HepG2 (cell line): ENCODE results near the gene TSPAN17. TPM values are rescaled to one million over a fixed set of nuclear protein-coding genes. Genes with fewer than 3 reads are reported as not detected.

Experiments used
- AKAP8 ChIP-seq: sonication (generic); formaldehyde crosslinking; IDR thresholded peaks from 2 replicates; pipeline ENCODE4 v1.5.1; 2020; ENCODE audit warnings: mild to moderate bottlenecking, missing genetic modification reagents
- ETV5 ChIP-seq: IDR thresholded peaks from 2 replicates; pipeline ENCODE4 v1.6.1; 2018; ENCODE audit warnings: missing biosample characterization, missing genetic modification reagents, inconsistent platforms, borderline replicate concordance
- IRX3 ChIP-seq: sonication (generic); formaldehyde crosslinking; IDR thresholded peaks from 2 replicates; pipeline ENCODE4 v1.8.1; 2023; ENCODE audit warnings: mild to moderate bottlenecking, low read depth, missing genetic modification reagents, borderline replicate concordance
- KLF9 ChIP-seq: IDR thresholded peaks from 2 replicates; pipeline ENCODE4 v1.6.1; 2016; ENCODE audit warnings: low read depth
- MATR3 ChIP-seq: sonication (generic); formaldehyde crosslinking; IDR thresholded peaks from 2 replicates; pipeline ENCODE4 v1.4.0; 2020; ENCODE audit warnings: missing genetic modification reagents
- NFKB2 ChIP-seq: sonication (generic); formaldehyde crosslinking; IDR thresholded peaks from 2 replicates; pipeline ENCODE4 v1.4.0; 2020; ENCODE audit warnings: missing genetic modification reagents, borderline replicate concordance
- POGZ ChIP-seq: sonication (generic); formaldehyde crosslinking; IDR thresholded peaks from 2 replicates; pipeline ENCODE4 v1.4.0; 2020; ENCODE audit warnings: mild to moderate bottlenecking, missing genetic modification reagents
- RAD51 ChIP-seq: fragments of 450-650 bp; IDR thresholded peaks from 2 replicates; pipeline ENCODE4 v1.6.1; 2016; ENCODE audit warnings: borderline replicate concordance
- RELA ChIP-seq: sonication (generic); formaldehyde crosslinking; IDR thresholded peaks from 2 replicates; pipeline ENCODE4 v1.4.0; 2020; ENCODE audit warnings: missing genetic modification reagents
- SALL1 ChIP-seq: sonication (generic); formaldehyde crosslinking; IDR thresholded peaks from 2 replicates; pipeline ENCODE4 v1.8.0; 2022; ENCODE audit warnings: mild to moderate bottlenecking, missing genetic modification reagents
- SMARCE1 ChIP-seq: fragments of 450-650 bp; IDR thresholded peaks from 2 replicates; pipeline ENCODE4 v1.6.1; 2017; ENCODE audit warnings: borderline replicate concordance
- SRSF9 ChIP-seq: fragments of 200-400 bp; formaldehyde crosslinking; IDR thresholded peaks from 2 replicates; pipeline ENCODE4 v1.6.1; 2018; ENCODE audit warnings: borderline replicate concordance, mild to moderate bottlenecking, low read depth, low read length; ENCODE audit not compliant: insufficient read depth, poor library complexity, severe bottlenecking
- TBX2 ChIP-seq: sonication (generic); formaldehyde crosslinking; IDR thresholded peaks from 2 replicates; pipeline ENCODE4 v1.5.0; 2020; ENCODE audit warnings: missing genetic modification reagents, mild to moderate bottlenecking, borderline replicate concordance
- TRIM24 ChIP-seq: sonication (generic); formaldehyde crosslinking; IDR thresholded peaks from 2 replicates; pipeline ENCODE4 v1.8.0; 2022; ENCODE audit warnings: mild to moderate bottlenecking, missing genetic modification reagents
- ZBTB38 ChIP-seq: sonication (generic); formaldehyde crosslinking; IDR thresholded peaks from 2 replicates; pipeline ENCODE4 v1.5.1; 2020; ENCODE audit warnings: mild to moderate bottlenecking, missing genetic modification reagents
- ZFP36L2 ChIP-seq: sonication (generic); formaldehyde crosslinking; IDR thresholded peaks from 2 replicates; pipeline ENCODE4 v1.4.0; 2020; ENCODE audit warnings: missing genetic modification reagents
- ZNF207 ChIP-seq: fragments of 450-650 bp; IDR thresholded peaks from 2 replicates; pipeline ENCODE4 v1.6.1; 2016; ENCODE audit warnings: antibody characterized with exemption, borderline replicate concordance
- ZNF251 ChIP-seq: sonication (generic); formaldehyde crosslinking; IDR thresholded peaks from 2 replicates; pipeline ENCODE4 v1.9.0; 2021; ENCODE audit warnings: mild to moderate bottlenecking, missing genetic modification reagents
- ZNF3 ChIP-seq: IDR thresholded peaks from 2 replicates; pipeline ENCODE4 v1.7.0; 2017; ENCODE audit warnings: inconsistent platforms
- ZNF776 ChIP-seq: sonication (generic); formaldehyde crosslinking; IDR thresholded peaks from 2 replicates; pipeline ENCODE4 v1.4.0; 2020; ENCODE audit warnings: mild to moderate bottlenecking, missing genetic modification reagents
- ZNF878 ChIP-seq: sonication (generic); formaldehyde crosslinking; IDR thresholded peaks from 2 replicates; pipeline ENCODE4 v1.8.1; 2023; ENCODE audit warnings: mild to moderate bottlenecking, missing genetic modification reagents, moderate library complexity
- ZNF883 ChIP-seq: sonication (generic); formaldehyde crosslinking; IDR thresholded peaks from 2 replicates; pipeline ENCODE4 v1.5.1; 2020; ENCODE audit warnings: mild to moderate bottlenecking, missing genetic modification reagents; ENCODE audit errors: not compliant biosample characterization
- ZSCAN21 ChIP-seq: sonication (generic); formaldehyde crosslinking; IDR thresholded peaks from 2 replicates; pipeline ENCODE4 v1.8.0; 2022; ENCODE audit warnings: mild to moderate bottlenecking, missing genetic modification reagents, moderate library complexity, borderline replicate concordance
- polyA plus RNA-seq, 8 experiments: library from polyadenylated mRNA; depleted of rRNA in 3 of 8; stranded (reverse) in 7 of 8; unstranded in 1 of 8; fragments of >200 nt; fragmentation: Illumina TruSeq in 4 of 8; extraction: Trizol in 4 of 8; gene quantifications; 2 replicates each; pipeline versions ENCODE4 v1.2.1 to v1.2.3, GENCODE V29; 2011 to 2016; ENCODE audit warnings: low read depth in 4 of 8, missing spikeins in 1 of 8, mixed read lengths in 1 of 8; ENCODE audit not compliant: insufficient read depth in 1 of 8
- total RNA-seq, 5 experiments: library from RNA; depleted of rRNA; stranded (reverse); fragments of >200 nt; fragmentation: Illumina TruSeq; extraction: Trizol; gene quantifications; 2 replicates each; pipeline ENCODE4 v1.2.3, GENCODE V29; 2016; ENCODE audit warnings: low read depth in 1 of 5
- TF ChIP-seq, protein P1 (sequence below): sonication (generic); formaldehyde crosslinking; IDR thresholded peaks from 2 replicates; pipeline ENCODE4 v1.8.1; 2023; ENCODE audit warnings: mild to moderate bottlenecking, missing genetic modification reagents
- TF ChIP-seq, protein P2 (sequence below): IDR thresholded peaks from 2 replicates; pipeline ENCODE4 v1.6.1; 2016; ENCODE audit warnings: low read depth, borderline replicate concordance
- TF ChIP-seq, protein P3 (sequence below): sonication (generic); formaldehyde crosslinking; IDR thresholded peaks from 2 replicates; pipeline ENCODE4 v1.5.0; 2020; ENCODE audit warnings: mild to moderate bottlenecking, missing genetic modification reagents
- TF ChIP-seq, protein P4 (sequence below): IDR thresholded peaks from 2 replicates; pipeline ENCODE4 v1.6.1; 2012; ENCODE audit warnings: low read depth, low read length, improper control_type of control experiment
- TF ChIP-seq, protein P5 (sequence below): IDR thresholded peaks from 2 replicates; pipeline ENCODE4 v1.6.1; 2012; ENCODE audit warnings: inconsistent platforms

The TSPAN17 gene
- total and polyA plus RNA-seq, 2 of the 13 experiments (the other 11 are each of a cell fraction or from before 2014, with no cell fraction given), result 11.5 to 15.0 TPM

DNA sequence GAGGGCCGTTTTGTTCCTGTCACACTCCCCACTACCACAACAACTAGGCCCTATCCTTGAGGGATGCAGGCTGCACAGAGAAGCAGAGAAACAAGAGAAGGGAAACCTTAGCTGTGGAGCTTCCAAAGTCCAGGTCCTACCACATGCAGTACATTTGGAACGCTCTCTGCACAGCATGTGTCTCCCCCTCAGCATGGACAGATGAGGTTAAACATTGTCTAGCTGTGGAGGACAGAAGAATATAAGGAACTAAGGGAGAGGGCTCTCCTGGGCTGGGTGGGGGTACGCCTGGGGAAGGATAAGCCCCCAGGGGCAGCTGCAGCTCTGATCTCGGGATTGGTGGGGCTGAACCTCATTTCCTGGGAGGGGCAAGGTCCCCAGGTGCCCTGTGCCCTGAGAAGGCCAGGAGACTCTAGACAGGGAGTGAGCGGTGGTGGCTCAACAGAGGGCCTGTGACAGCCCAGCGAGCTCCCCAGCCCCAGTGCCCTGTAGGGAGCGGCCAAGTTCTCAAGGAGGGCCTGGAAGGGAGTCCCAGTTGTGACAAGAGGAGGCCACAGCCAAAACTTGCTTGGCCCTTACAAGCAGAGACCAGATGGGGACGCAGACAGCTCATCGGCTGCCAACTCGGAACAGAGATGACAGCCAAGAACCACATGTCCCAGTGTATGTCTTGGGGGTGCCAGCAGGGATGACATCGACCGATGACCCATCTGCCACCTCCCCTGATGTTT, 30.1 kb downstream of the TSPAN17 start (continued):
- no peak for TF ChIP-seq SRSF9
- TF ChIP-seq MATR3 (CRISPR knock-in tag), result no peak
- TF ChIP-seq ZSCAN21 (CRISPR knock-in tag), result no peak
- no peak for TF ChIP-seq SMARCE1
- TF ChIP-seq ZFP36L2 (CRISPR knock-in tag), result no peak
- TF ChIP-seq RELA (CRISPR knock-in tag), result no peak
- TF ChIP-seq, protein P1, sequence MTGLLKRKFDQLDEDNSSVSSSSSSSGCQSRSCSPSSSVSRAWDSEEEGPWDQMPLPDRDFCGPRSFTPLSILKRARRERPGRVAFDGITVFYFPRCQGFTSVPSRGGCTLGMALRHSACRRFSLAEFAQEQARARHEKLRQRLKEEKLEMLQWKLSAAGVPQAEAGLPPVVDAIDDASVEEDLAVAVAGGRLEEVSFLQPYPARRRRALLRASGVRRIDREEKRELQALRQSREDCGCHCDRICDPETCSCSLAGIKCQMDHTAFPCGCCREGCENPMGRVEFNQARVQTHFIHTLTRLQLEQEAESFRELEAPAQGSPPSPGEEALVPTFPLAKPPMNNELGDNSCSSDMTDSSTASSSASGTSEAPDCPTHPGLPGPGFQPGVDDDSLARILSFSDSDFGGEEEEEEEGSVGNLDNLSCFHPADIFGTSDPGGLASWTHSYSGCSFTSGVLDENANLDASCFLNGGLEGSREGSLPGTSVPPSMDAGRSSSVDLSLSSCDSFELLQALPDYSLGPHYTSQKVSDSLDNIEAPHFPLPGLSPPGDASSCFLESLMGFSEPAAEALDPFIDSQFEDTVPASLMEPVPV, result no peak
- no peak for TF ChIP-seq KLF9 (CRISPR knock-in tag)
- TF ChIP-seq, protein P2, sequence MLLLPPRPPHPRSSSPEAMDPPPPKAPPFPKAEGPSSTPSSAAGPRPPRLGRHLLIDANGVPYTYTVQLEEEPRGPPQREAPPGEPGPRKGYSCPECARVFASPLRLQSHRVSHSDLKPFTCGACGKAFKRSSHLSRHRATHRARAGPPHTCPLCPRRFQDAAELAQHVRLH (CRISPR knock-in tag), result no peak
- no peak for TF ChIP-seq ZNF776 (CRISPR knock-in tag)
- no peak for TF ChIP-seq TRIM24 (CRISPR knock-in tag)
- no peak for TF ChIP-seq NFKB2 (CRISPR knock-in tag)
- TF ChIP-seq, protein P3, sequence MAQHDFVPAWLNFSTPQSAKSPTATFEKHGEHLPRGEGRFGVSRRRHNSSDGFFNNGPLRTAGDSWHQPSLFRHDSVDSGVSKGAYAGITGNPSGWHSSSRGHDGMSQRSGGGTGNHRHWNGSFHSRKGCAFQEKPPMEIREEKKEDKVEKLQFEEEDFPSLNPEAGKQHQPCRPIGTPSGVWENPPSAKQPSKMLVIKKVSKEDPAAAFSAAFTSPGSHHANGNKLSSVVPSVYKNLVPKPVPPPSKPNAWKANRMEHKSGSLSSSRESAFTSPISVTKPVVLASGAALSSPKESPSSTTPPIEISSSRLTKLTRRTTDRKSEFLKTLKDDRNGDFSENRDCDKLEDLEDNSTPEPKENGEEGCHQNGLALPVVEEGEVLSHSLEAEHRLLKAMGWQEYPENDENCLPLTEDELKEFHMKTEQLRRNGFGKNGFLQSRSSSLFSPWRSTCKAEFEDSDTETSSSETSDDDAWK, result no peak
- no peak for TF ChIP-seq TBX2
- TF ChIP-seq IRX3 (CRISPR knock-in tag), result no peak
- TF ChIP-seq AKAP8 (CRISPR knock-in tag), result no peak
- TF ChIP-seq ZNF883 (CRISPR knock-in tag), result no peak
- no peak; the same call in 1 of the 2 replicates for TF ChIP-seq ZBTB38 (CRISPR knock-in tag)
- TF ChIP-seq, protein P4, sequence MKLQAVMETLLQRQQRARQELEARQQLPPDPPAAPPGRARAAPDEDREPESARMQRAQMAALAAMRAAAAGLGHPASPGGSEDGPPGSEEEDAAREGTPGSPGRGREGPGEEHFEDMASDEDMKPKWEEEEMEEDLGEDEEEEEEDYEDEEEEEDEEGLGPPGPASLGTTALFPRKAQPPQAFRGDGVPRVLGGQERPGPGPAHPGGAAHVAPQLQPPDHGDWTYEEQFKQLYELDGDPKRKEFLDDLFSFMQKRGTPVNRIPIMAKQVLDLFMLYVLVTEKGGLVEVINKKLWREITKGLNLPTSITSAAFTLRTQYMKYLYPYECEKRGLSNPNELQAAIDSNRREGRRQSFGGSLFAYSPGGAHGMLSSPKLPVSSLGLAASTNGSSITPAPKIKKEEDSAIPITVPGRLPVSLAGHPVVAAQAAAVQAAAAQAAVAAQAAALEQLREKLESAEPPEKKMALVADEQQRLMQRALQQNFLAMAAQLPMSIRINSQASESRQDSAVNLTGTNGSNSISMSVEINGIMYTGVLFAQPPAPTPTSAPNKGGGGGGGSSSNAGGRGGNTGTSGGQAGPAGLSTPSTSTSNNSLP, result no peak
- no peak for TF ChIP-seq ZNF878 (CRISPR knock-in tag)
- TF ChIP-seq, protein P5, sequence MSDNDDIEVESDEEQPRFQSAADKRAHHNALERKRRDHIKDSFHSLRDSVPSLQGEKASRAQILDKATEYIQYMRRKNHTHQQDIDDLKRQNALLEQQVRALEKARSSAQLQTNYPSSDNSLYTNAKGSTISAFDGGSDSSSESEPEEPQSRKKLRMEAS, result peak; percentile 84
- peak; percentile 39; the same call in 1 of the 2 replicates for TF ChIP-seq SALL1 (CRISPR knock-in tag)
- no peak for TF ChIP-seq POGZ (CRISPR knock-in tag)
- TF ChIP-seq ZNF251 (CRISPR knock-in tag), result no peak
- TF ChIP-seq ETV5 (CRISPR knock-in tag), result no peak
- no peak for TF ChIP-seq ZNF207
- TF ChIP-seq ZNF3, result no peak
- TF ChIP-seq RAD51, result no peak
